Mesenchymal stem cell (in vitro differentiated cells and primary cell): ENCODE data around the gene ABCB11.

Experiments
- DNase-seq: peaks from one replicate; pipeline ENCODE4 v3.0.0-alpha.2; 2013
- H2AFZ ChIP-seq: one replicate; pipeline ENCODE4 v1.6.1; 2013; ENCODE audit warnings: low read depth, mild to moderate bottlenecking, control low read depth, inconsistent platforms, low read length, moderate library complexity
- H2AK5ac ChIP-seq: 2 replicates; pipeline ENCODE4 v1.6.1; 2013; ENCODE audit warnings: low read length, moderate library complexity, mild to moderate bottlenecking, inconsistent platforms; ENCODE audit not compliant: severe bottlenecking
- H2BK120ac ChIP-seq: one replicate; pipeline ENCODE4 v1.6.1; 2013; ENCODE audit warnings: low read depth, mild to moderate bottlenecking, inconsistent platforms, low read length, moderate library complexity
- H2BK12ac ChIP-seq, 2 experiments: one replicate each; pipeline ENCODE4 v1.6.1; 2013; ENCODE audit warnings: inconsistent platforms in 2 of 2, low read length in 2 of 2, mild to moderate bottlenecking in 2 of 2, moderate library complexity in 2 of 2, control low read depth in 1 of 2
- H2BK15ac ChIP-seq: one replicate; pipeline ENCODE4 v1.6.1; 2013; ENCODE audit warnings: mild to moderate bottlenecking, low read depth, inconsistent platforms; ENCODE audit not compliant: poor library complexity, severe bottlenecking
- H2BK5ac ChIP-seq: 2 replicates; pipeline ENCODE4 v1.6.1; 2013; ENCODE audit warnings: low read depth, mild to moderate bottlenecking, low read length, control low read depth, inconsistent platforms; ENCODE audit not compliant: poor library complexity, severe bottlenecking
- H3K14ac ChIP-seq, 2 experiments: one replicate each; pipeline ENCODE4 v1.6.1; 2013; ENCODE audit warnings: inconsistent platforms in 2 of 2, low read length in 2 of 2, control low read depth in 1 of 2, mild to moderate bottlenecking in 1 of 2, moderate library complexity in 1 of 2
- H3K18ac ChIP-seq, 2 experiments: one replicate each; pipeline ENCODE4 v1.6.1; 2013; ENCODE audit warnings: inconsistent platforms in 2 of 2, low read length in 2 of 2, control low read depth in 1 of 2, low read depth in 1 of 2, mild to moderate bottlenecking in 1 of 2
- H3K23ac ChIP-seq, 2 experiments: one replicate each; pipeline ENCODE4 v1.6.1; 2013; ENCODE audit warnings: inconsistent platforms in 2 of 2, low read length in 2 of 2, mild to moderate bottlenecking in 2 of 2, moderate library complexity in 2 of 2, control low read depth in 1 of 2
- H3K27ac ChIP-seq: 2 replicates; pipeline ENCODE4 v1.5.1; 2013; ENCODE audit warnings: mild to moderate bottlenecking, moderate library complexity, low read length, control low read depth, inconsistent platforms; ENCODE audit not compliant: poor library complexity, severe bottlenecking
- H3K27me3 ChIP-seq, 2 experiments: 2 replicates each; pipeline versions ENCODE4 v1.6.1 to v1.7.0; 2013; ENCODE audit warnings: low read length in 2 of 2, mild to moderate bottlenecking in 2 of 2, moderate library complexity in 2 of 2, control low read depth in 1 of 2, inconsistent platforms in 1 of 2; ENCODE audit not compliant: control insufficient read depth in 1 of 2, insufficient read depth in 1 of 2
- H3K36me3 ChIP-seq, 2 experiments: 2 replicates each; pipeline versions ENCODE4 v1.6.1 to v1.7.0; 2013; ENCODE audit warnings: low read length in 2 of 2, control low read depth in 1 of 2, inconsistent platforms in 1 of 2, low read depth in 1 of 2, mild to moderate bottlenecking in 1 of 2; ENCODE audit not compliant: insufficient read depth in 2 of 2, control insufficient read depth in 1 of 2
- H3K4ac ChIP-seq, 2 experiments: one replicate each; pipeline ENCODE4 v1.6.1; 2013; ENCODE audit warnings: inconsistent platforms in 2 of 2, low read length in 2 of 2, mild to moderate bottlenecking in 2 of 2, moderate library complexity in 2 of 2, control low read depth in 1 of 2, low read depth in 1 of 2
- H3K4me1 ChIP-seq: 2 replicates; pipeline ENCODE4 v1.6.1; 2013; ENCODE audit warnings: low read depth, low read length, control low read depth; ENCODE audit not compliant: control insufficient read depth, insufficient read depth
- H3K4me2 ChIP-seq: 2 replicates; pipeline ENCODE4 v1.6.1; 2013; ENCODE audit warnings: low read length, mild to moderate bottlenecking, inconsistent platforms; ENCODE audit not compliant: poor library complexity, severe bottlenecking
- H3K4me3 ChIP-seq, 2 experiments: 2 replicates each; pipeline versions ENCODE4 v1.5.1 to v1.7.0; 2013; ENCODE audit warnings: low read length in 2 of 2, mild to moderate bottlenecking in 2 of 2, control low read depth in 1 of 2, low read depth in 1 of 2; ENCODE audit not compliant: insufficient read depth in 1 of 2
- H3K79me1 ChIP-seq: replicated peaks from 2 replicates; pipeline ENCODE4 v1.6.1; 2013; ENCODE audit warnings: mild to moderate bottlenecking, control low read depth, low read length, inconsistent platforms; ENCODE audit not compliant: poor library complexity, severe bottlenecking
- H3K9ac ChIP-seq: 2 replicates; pipeline ENCODE4 v1.7.0; 2013; ENCODE audit warnings: mild to moderate bottlenecking, low read length, moderate library complexity
- H3K9me3 ChIP-seq: 2 replicates; pipeline ENCODE4 v1.7.0; 2013; ENCODE audit warnings: mild to moderate bottlenecking, low read length; ENCODE audit not compliant: control insufficient read depth
- H4K8ac ChIP-seq: one replicate; pipeline ENCODE4 v1.6.1; 2013; ENCODE audit warnings: inconsistent platforms, mild to moderate bottlenecking, low read length, moderate library complexity
- H4K91ac ChIP-seq: one replicate; pipeline ENCODE4 v1.6.1; 2013; ENCODE audit warnings: mild to moderate bottlenecking, low read length, inconsistent platforms
- WGBS: methylation state at CpG from one replicate; pipeline ENCODE4 v1.1.7; 2013; ENCODE audit warnings: mixed read lengths; 5-methylcytosine and 5-hydroxymethylcytosine counted together

Gene ABCB11

GRCh38 chr2:168895771-168896170, 135.4 kb downstream of the ABCB11 start:
- H3K9ac ChIP-seq = no peak overlapping the region
- H2BK120ac ChIP-seq = no peak overlapping the region
- H2AFZ ChIP-seq = no peak overlapping the region
- H4K91ac ChIP-seq = no peak overlapping the region
- H3K18ac ChIP-seq = no peak overlapping the region
- H3K4me2 ChIP-seq = no peak overlapping the region
- no peak for DNase-seq
- H3K4me1 ChIP-seq = no peaks in the 10 kb centered on the region
- H3K79me1 ChIP-seq = no peaks in the 10 kb centered on the region
- H4K8ac ChIP-seq = no peak overlapping the region
- no peak overlapping the region for H3K4me3 ChIP-seq
- no peak overlapping the region for H2BK5ac ChIP-seq
- H2BK15ac ChIP-seq = no peak overlapping the region
- H3K14ac ChIP-seq = no peak overlapping the region
- H3K27ac ChIP-seq = no peak overlapping the region
- H3K23ac ChIP-seq = no peak overlapping the region
- no peak overlapping the region for H2BK12ac ChIP-seq
- peaks cover 4% of the 10 kb centered on the region for H3K9me3 ChIP-seq
- H2AK5ac ChIP-seq = no peak overlapping the region
- H3K27me3 ChIP-seq = peaks cover 0 to 8% of the 10 kb centered on the region in 2 experiments
- no peaks in the 10 kb centered on the region for H3K36me3 ChIP-seq
- H3K4ac ChIP-seq = no peak overlapping the region

GRCh38 chr2:168894720-168895119, 136.4 kb downstream of the ABCB11 start:
- no peak overlapping the region for H2BK12ac ChIP-seq

DNA sequence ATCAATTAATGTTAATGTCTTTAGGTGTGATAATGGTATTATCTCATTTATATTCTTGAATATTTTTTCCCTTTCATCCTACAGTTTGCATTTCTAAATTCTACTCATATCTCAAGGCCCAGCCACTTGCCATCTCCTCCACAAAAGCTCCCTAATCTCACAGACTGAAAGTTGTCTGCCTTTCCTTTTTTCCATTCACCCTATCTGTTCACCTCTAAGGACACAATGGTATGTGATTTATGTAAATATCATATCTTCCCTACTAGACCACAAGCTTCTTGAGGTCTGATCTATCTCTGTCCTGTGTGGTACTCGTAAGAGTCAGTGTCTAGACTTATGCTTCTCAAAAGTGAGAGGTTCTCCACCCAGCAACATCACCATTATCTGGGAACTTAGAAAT, 137.0 kb downstream of the ABCB11 start:
- Histone ChIP-seq H2BK12ac (no peak overlapping the region), H3K14ac (no peak overlapping the region), H3K36me3 (no peaks in the 10 kb centered on the region), H2AK5ac (no peak overlapping the region), H3K4me1 (peaks cover 5% of the 10 kb centered on the region), H3K4ac (no peak overlapping the region), H4K91ac (no peak overlapping the region), H3K18ac (no peak overlapping the region), H3K27ac (no peak overlapping the region), H3K9me3 (no peaks in the 10 kb centered on the region), H3K4me3 (no peak overlapping the region), H2BK120ac (no peak overlapping the region), H2BK5ac (no peak overlapping the region), H3K79me1 (peaks cover 8% of the 10 kb centered on the region), H3K9ac (no peak overlapping the region), H4K8ac (no peak overlapping the region), H3K27me3 (no peaks in the 10 kb centered on the region), H3K23ac (no peak overlapping the region), H3K4me2 (no peak overlapping the region), H2AFZ (no peak overlapping the region), H2BK15ac (no peak overlapping the region)
- WGBS = no CpG with 5 or more reads among the region's 1 CpG
- no peak for DNase-seq

More at GRCh38 chr2:168894720-168895119, 136.4 kb downstream of the ABCB11 start:
- Histone ChIP-seq H3K23ac (no peak overlapping the region), H3K4me2 (no peak overlapping the region), H3K14ac (no peak overlapping the region), H3K9ac (no peak overlapping the region), H4K91ac (no peak overlapping the region), H4K8ac (no peak overlapping the region), H3K27me3 (no peaks in the 10 kb centered on the region), H2BK15ac (no peak overlapping the region), H3K9me3 (no peaks in the 10 kb centered on the region), H2BK120ac (no peak overlapping the region), H3K4ac (no peak overlapping the region), H3K79me1 (peaks cover 5% of the 10 kb centered on the region), H2BK5ac (no peak overlapping the region), H3K36me3 (no peaks in the 10 kb centered on the region), H3K4me3 (no peak overlapping the region), H2AK5ac (no peak overlapping the region), H3K18ac (no peak overlapping the region), H2AFZ (no peak overlapping the region), H3K27ac (no peak overlapping the region), H3K4me1 (peaks cover 3% of the 10 kb centered on the region)
- no peak for DNase-seq

GRCh38 chr2:168892327-168892726, 138.8 kb downstream of the ABCB11 start:
- WGBS = no CpG with 5 or more reads among the region's 3 CpGs

More at GRCh38 chr2:168892327-168892726, 138.8 kb downstream of the ABCB11 start:
- H3K4me3 ChIP-seq = no peak overlapping the region
- no peak overlapping the region for H3K14ac ChIP-seq
- DNase-seq = no peak
- peaks cover 11% of the 10 kb centered on the region for H3K79me1 ChIP-seq
- H4K91ac ChIP-seq = no peak overlapping the region
- no peak overlapping the region for H3K23ac ChIP-seq
- no peak overlapping the region for H4K8ac ChIP-seq
- H3K4me1 ChIP-seq = peaks cover 6% of the 10 kb centered on the region
- no peak overlapping the region for H3K9ac ChIP-seq
- H3K18ac ChIP-seq = no peak overlapping the region
- no peak overlapping the region for H2AK5ac ChIP-seq
- H2BK120ac ChIP-seq = no peak overlapping the region
- no peaks in the 10 kb centered on the region for H3K36me3 ChIP-seq
- H2BK15ac ChIP-seq = no peak overlapping the region
- no peak overlapping the region for H3K4ac ChIP-seq
- H2BK5ac ChIP-seq = no peak overlapping the region
- H3K27ac ChIP-seq = no peak overlapping the region
- H2AFZ ChIP-seq = no peak overlapping the region
- H3K27me3 ChIP-seq = no peaks in the 10 kb centered on the region
- no peaks in the 10 kb centered on the region for H3K9me3 ChIP-seq
- no peak overlapping the region for H3K4me2 ChIP-seq
- no peak overlapping the region for H2BK12ac ChIP-seq
